Measurements from ENCODE around the gene TLN1. TPM values are rescaled to one million over a fixed set of nuclear protein-coding genes. Genes with fewer than 3 reads are reported as not detected.
A peak's percentile ranks its signal among the peaks of the same experiment; 100 is the strongest.

TLN1 gene
- total RNA-seq, 2 donors from 2014 or later = 273 to 370 TPM

DNA sequence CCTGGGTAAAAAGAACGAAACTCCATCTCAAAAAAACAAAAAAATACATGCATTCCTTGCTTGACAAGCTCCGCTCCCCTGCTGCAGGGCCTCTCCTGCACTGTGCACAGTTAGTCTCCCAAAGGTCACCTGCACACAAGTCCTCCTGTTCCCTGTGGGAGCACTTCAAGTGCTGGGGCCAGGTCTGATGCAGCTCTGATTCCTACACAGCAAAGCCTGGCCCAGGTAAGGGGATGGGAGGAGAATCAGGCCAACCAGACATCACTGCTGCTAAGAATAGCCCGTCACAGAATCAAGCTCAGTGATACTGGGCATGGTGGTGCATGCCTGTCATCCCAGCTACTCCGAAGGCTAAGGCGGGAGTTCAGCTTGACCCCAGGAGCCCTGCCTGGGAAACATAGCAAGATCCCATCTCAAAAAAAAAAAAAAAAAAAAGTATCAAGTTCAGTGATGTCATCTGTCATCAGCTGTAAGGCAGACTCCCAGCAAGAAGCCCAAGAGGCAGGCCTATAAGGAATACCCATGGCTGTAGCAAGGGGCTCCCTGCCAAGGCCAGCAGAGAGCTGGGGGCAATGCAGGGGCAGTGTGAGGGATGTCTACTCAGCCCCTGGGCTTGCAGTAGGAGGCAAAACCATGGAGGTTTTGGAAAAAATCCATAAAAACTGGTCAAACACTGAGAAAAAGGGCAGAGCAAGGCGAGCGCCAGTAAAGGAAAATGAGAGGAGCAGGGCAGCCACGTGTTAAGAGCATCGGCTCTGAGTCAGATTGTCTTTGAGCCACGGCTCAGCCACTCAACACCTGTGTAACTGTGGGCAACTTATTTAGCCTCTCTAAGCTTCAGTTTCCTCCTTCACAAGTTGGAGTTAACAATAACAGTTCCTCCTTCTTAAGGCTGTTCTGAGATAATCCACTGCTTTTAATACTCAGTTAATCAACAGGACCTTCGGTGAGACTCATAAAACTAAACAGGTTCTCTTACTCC lies 45.5 kb downstream of the TLN1 start:
- H3K4me1 ChIP-seq = peaks cover 0 to 56% of the 10 kb centered on the region in 2 donors
- no peak for TF ChIP-seq CTCF (IDR thresholded peaks at IDR 0.05)
- H3K4me3 ChIP-seq = peak overlapping the region; percentile 70 to 74
- no peaks in the 10 kb centered on the region for H3K27me3 ChIP-seq
- H3K9me3 ChIP-seq = no peaks in the 10 kb centered on the region
- H3K27ac ChIP-seq = peak overlapping the region; percentile 97 to 99
- peaks cover 50% of the 10 kb centered on the region for H3K36me3 ChIP-seq
- no peak for DNase-seq (ENCODE audit: low spot score)

- H3K9me3 ChIP-seq = no peaks in the 10 kb centered on the region
- peaks cover 50% of the 10 kb centered on the region for H3K36me3 ChIP-seq
- no peaks in the 10 kb centered on the region for H3K27me3 ChIP-seq
- no peak for DNase-seq (ENCODE audit: low spot score)
- H3K27ac ChIP-seq = peak overlapping the region; percentile 97 to 99
- peaks cover 0 to 51% of the 10 kb centered on the region in 2 donors for H3K4me1 ChIP-seq
- H3K4me3 ChIP-seq = peak overlapping the region; percentile 2 to 3
- no peak for TF ChIP-seq CTCF (IDR thresholded peaks at IDR 0.05)
These were observed 46.5 kb downstream of the TLN1 start for GRCh38 chr9:35685506-35685905.

GRCh38 chr9:35684921-35685320 lies 47.1 kb downstream of the TLN1 start:
- no peak for TF ChIP-seq CTCF (IDR thresholded peaks at IDR 0.05)
- Histone ChIP-seq H3K27me3 (no peaks in the 10 kb centered on the region), H3K9me3 (no peaks in the 10 kb centered on the region), H3K36me3 (peaks cover 50% of the 10 kb centered on the region), H3K4me1 (peaks cover 0 to 47% of the 10 kb centered on the region in 2 donors), H3K27ac (peak overlapping the region; percentile 49 to 97), H3K4me3 (peak overlapping the region in 1 of 2 donors; percentile 2)
- no peak for DNase-seq (ENCODE audit: low spot score)

GRCh38 chr9:35683323-35683722 lies 48.7 kb downstream of the TLN1 start:
- peaks cover 50% of the 10 kb centered on the region for H3K36me3 ChIP-seq
- peaks cover 0 to 37% of the 10 kb centered on the region in 2 donors for H3K4me1 ChIP-seq
- H3K4me3 ChIP-seq = no peak overlapping the region
- no peak for TF ChIP-seq CTCF (IDR thresholded peaks at IDR 0.05)
- H3K27ac ChIP-seq = no peak overlapping the region
- H3K9me3 ChIP-seq = no peaks in the 10 kb centered on the region
- H3K27me3 ChIP-seq = no peaks in the 10 kb centered on the region
- DNase-seq (ENCODE audit: low spot score) = no peak

- Histone ChIP-seq H3K36me3 (peaks cover 45% of the 10 kb centered on the region), H3K27me3 (no peaks in the 10 kb centered on the region), H3K9me3 (no peaks in the 10 kb centered on the region), H3K4me1 (peaks cover 0 to 31% of the 10 kb centered on the region in 2 donors), H3K27ac (no peak overlapping the region), H3K4me3 (no peak overlapping the region)
- DNase-seq (ENCODE audit: low spot score) = no peak
- TF ChIP-seq CTCF (IDR thresholded peaks at IDR 0.05) = no peak
These were observed 49.3 kb downstream of the TLN1 start for GRCh38 chr9:35682520-35683315.

Measured in right atrium auricular region (tissue), 2 donors.